ENCODE measurements around the gene DDHD1.

GRCh38 chr14:53187921-53188463 lies 34.9 kb upstream of the DDHD1 start:
- TF ChIP-seq CTCF (IDR thresholded peaks at IDR 0.05) (no peak), POLR2A (IDR thresholded peaks at IDR 0.05) (no peak)

Data from right lobe of liver (tissue), 4 donors.